Activated T-cell treated with anti-CD3 and anti-CD28 coated beads, Interleukin-2, amount 50 U/mL, for 24 hours (primary cell): ENCODE measurements around the gene SHD.
"Not testable (repeated sequence)": the region's sequence is repeated elsewhere in the genome, so short reads cannot be mapped to it uniquely, and the experiment has no call there.

Source experiments
- DNase-seq: peaks from one replicate; pipeline ENCODE4 v3.0.0-alpha.2; 2020
- H3K27ac Mint-ChIP-seq: 2 replicates; pipeline ENCODE4 v1.8.0; 2020; ENCODE audit warnings: mild to moderate bottlenecking, mixed read lengths
- H3K27me3 Mint-ChIP-seq: 2 replicates; pipeline ENCODE4 v1.8.0; 2020; ENCODE audit warnings: mixed read lengths
- H3K36me3 Mint-ChIP-seq: 2 replicates; pipeline ENCODE4 v1.8.0; 2020; ENCODE audit warnings: low read depth, mixed read lengths
- H3K4me1 Mint-ChIP-seq: 2 replicates; pipeline ENCODE4 v1.8.0; 2020; ENCODE audit warnings: low read depth, mixed read lengths
- H3K4me3 Mint-ChIP-seq: 2 replicates; pipeline ENCODE4 v1.8.0; 2020; ENCODE audit warnings: mild to moderate bottlenecking, moderate library complexity, mixed read lengths
- H3K9me3 Mint-ChIP-seq: 2 replicates; pipeline ENCODE4 v1.8.0; 2020; ENCODE audit warnings: mixed read lengths

Gene SHD

GRCh38 chr19:4256563-4256962, 22.5 kb upstream of the SHD start:
- no peak overlapping the region for H3K4me3 Mint-ChIP-seq
- H3K27ac Mint-ChIP-seq: no peak overlapping the region
- H3K27me3 Mint-ChIP-seq: no peaks in the 10 kb centered on the region
- no peaks in the 10 kb centered on the region for H3K9me3 Mint-ChIP-seq
- no peak for DNase-seq
- peaks cover 91% of the 10 kb centered on the region for H3K36me3 Mint-ChIP-seq
- no peaks in the 10 kb centered on the region for H3K4me1 Mint-ChIP-seq

- DNase-seq: no peak
- Mint-ChIP-seq H3K27ac (no peak overlapping the region), H3K4me1 (no peaks in the 10 kb centered on the region), H3K36me3 (peaks cover 91% of the 10 kb centered on the region), H3K4me3 (no peak overlapping the region), H3K9me3 (no peaks in the 10 kb centered on the region), H3K27me3 (no peaks in the 10 kb centered on the region)
These were observed 22.0 kb upstream of the SHD start for GRCh38 chr19:4257025-4257424.

GRCh38 chr19:4258181-4258580, 20.9 kb upstream of the SHD start:
- Mint-ChIP-seq H3K36me3 (peaks cover 90% of the 10 kb centered on the region), H3K27me3 (no peaks in the 10 kb centered on the region), H3K9me3 (no peaks in the 10 kb centered on the region), H3K27ac (no peak overlapping the region), H3K4me3 (no peak overlapping the region), H3K4me1 (peaks cover 2% of the 10 kb centered on the region)
- no peak for DNase-seq

DNA sequence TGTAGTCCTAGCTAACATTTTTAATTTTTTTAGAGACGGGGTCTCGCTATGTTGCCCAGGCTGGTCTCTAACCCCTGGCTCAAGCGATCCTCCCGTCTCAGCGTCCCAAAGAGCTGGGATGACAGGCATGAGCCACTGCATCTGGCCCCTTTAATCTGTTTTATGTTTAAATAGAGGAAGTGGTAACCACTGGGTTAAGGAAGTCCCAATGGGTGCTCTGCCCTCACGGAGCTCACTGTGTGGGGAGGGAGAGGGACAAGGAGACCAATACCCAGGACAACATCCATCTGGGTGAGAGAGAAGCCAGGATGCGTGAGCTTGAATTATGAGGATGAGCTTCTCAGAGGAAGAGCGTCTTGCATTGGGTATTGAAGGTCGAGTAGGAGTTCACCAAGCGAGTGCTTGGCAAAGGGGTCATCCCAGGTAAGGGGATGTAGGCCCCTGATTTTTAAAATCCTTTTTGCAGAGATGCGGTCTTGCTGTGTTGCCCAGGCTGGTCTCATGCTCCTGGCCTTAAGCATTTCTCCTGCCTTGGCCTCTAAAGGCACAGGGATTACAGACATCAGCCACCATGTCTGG, 18.4 kb upstream of the SHD start:
- Mint-ChIP-seq H3K4me1 (peaks cover 14% of the 10 kb centered on the region), H3K9me3 (no peaks in the 10 kb centered on the region), H3K27ac (peak overlapping the region; percentile 56), H3K27me3 (no peaks in the 10 kb centered on the region), H3K4me3 (no peak overlapping the region), H3K36me3 (peaks cover 85% of the 10 kb centered on the region)
- DNase-seq: no peak

GRCh38 chr19:4264812-4265211, 14.3 kb upstream of the SHD start:
- peaks cover 14% of the 10 kb centered on the region for H3K4me1 Mint-ChIP-seq
- H3K36me3 Mint-ChIP-seq: peaks cover 87% of the 10 kb centered on the region
- DNase-seq: no peak
- no peak overlapping the region for H3K4me3 Mint-ChIP-seq
- H3K27me3 Mint-ChIP-seq: no peaks in the 10 kb centered on the region
- peak overlapping the region; percentile 90 for H3K27ac Mint-ChIP-seq
- H3K9me3 Mint-ChIP-seq: no peaks in the 10 kb centered on the region

GRCh38 chr19:4266253-4267000, 12.6 kb upstream of the SHD start:
- Mint-ChIP-seq H3K27me3 (no peaks in the 10 kb centered on the region), H3K4me1 (peaks cover 14% of the 10 kb centered on the region), H3K36me3 (peaks cover 82% of the 10 kb centered on the region), H3K9me3 (no peaks in the 10 kb centered on the region), H3K4me3 (no peak overlapping the region), H3K27ac (peak overlapping the region; percentile 56)
- DNase-seq: no peak

DNA sequence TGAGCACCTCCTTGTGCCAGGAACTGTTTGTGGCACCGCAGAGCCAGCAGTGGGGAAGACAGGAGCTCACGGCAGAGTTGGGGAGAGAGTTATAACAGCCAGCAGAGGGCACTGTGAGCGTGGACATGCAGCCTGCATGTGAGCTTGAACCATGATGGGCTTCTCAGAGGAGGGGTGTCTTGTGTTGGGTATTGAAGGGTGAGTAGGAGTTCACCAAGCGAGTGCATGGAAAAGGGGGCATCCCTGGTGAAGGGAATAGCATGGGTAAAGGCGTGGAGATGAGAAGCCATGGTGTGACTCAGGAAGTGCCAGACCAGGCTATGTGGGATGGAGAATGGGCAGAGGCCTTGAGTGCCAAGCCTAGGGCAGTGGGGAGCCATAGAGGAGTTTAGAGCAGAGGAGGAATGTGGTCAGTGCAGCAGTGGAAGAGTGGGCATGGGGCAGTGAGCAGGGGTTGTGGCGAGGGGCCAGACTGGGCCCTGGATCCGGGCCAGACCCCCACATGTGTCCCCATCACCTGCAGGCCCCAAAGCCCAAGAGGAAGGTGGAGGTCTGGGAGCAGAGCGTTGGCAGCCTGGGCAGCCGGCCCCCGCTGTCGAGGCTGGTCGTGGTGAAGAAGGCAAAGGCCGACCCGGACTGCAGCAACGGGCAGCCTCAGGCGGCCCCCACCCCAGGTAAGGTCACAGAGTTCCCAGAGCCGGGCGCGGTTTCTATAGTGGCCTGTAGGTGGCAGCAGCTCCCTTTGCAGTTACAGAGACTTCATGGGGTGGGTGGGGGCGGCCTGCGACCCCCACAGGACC, 11.8 kb upstream of the SHD start:
- peak overlapping the region; percentile 0 for H3K27ac Mint-ChIP-seq

DNA sequence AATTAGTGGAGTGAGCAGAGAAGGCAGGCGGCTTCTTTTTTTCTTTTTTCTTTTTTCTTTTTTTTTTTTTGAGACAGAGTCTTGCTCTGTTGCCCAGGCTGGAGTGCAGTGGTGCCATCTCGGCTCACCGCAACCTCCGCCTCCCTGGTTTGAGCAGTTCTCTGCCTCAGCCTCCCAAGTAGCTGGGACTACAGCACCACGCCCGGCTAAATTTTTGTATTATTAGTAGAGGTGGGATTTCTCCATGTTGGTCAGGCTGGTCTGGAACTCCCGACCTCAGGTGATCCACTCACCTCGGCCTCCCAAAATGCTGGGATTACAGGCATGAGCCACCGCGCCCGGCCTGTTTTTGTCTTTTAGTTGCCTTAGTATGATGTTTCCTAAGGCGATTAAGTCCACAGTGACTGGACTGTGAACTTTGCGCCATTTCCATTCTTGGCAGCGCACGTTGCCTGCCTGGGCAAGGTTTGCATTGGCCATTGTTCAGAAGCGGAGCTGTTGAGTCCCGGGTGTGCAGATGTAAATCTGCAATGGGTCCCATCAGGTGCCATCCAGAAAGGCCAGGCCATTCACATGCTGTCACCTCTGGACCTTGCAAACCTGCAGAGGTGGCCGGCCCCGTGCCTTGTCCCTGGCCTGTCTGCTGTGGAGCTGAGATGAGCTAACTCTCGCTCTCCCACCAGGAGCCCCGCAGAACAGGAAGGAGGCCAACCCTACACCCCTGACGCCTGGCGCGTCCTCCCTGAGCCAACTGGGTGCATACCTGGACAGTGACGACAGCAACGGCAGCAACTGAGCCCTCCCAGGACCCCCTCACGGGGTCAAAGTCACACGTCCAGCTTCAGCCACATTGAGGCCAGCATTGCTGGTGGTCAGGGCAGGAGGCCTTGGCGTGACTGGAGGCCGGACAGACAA, 10.9 kb upstream of the SHD start:
- no peak overlapping the region for H3K27ac Mint-ChIP-seq
- peaks cover 13% of the 10 kb centered on the region for H3K4me1 Mint-ChIP-seq
- H3K27me3 Mint-ChIP-seq: no peaks in the 10 kb centered on the region
- peaks cover 82% of the 10 kb centered on the region for H3K36me3 Mint-ChIP-seq
- DNase-seq: no peak
- no peak overlapping the region for H3K4me3 Mint-ChIP-seq
- no peaks in the 10 kb centered on the region for H3K9me3 Mint-ChIP-seq

More for the DNA sequence above, 11.8 kb upstream of the SHD start:
- Mint-ChIP-seq H3K9me3 (no peaks in the 10 kb centered on the region), H3K4me1 (peaks cover 14% of the 10 kb centered on the region), H3K4me3 (no peak overlapping the region), H3K36me3 (peaks cover 83% of the 10 kb centered on the region), H3K27me3 (no peaks in the 10 kb centered on the region)
- DNase-seq: peak; percentile 77

DNA sequence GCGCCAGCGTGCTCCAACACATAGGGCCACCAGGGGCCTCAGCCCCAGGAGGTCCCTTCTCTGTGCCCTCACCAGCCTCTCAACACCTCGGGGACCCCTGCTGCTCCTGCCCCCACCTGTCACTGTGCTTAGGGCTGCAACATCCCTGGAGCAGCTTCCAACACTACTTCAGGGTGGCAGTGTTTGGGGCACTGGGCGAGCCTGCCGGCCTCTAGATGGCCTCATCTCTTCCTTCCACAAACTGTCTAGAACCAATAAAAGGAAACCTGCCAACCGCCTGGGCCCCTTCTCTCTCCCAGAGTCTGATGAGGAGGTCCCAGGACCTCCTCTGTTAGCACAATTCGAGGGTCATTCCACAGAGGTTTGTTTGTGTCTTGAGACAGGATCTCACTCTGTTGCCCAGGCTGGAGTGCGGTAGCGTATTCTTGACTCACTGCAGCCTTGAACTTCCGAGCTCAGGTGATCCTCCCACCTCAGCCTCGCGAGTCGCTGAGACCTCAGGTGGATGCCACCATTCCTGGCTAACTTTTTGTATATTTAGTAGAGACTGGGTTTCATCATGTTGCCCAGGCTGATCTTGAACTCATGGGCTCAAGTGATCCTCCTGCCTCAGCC, 10.1 kb upstream of the SHD start:
- H3K27ac Mint-ChIP-seq: no peak overlapping the region
- no peak for DNase-seq
- H3K4me3 Mint-ChIP-seq: no peak overlapping the region
- H3K9me3 Mint-ChIP-seq: no peaks in the 10 kb centered on the region
- H3K4me1 Mint-ChIP-seq: peaks cover 6% of the 10 kb centered on the region
- no peaks in the 10 kb centered on the region for H3K27me3 Mint-ChIP-seq
- peaks cover 76% of the 10 kb centered on the region for H3K36me3 Mint-ChIP-seq

DNA sequence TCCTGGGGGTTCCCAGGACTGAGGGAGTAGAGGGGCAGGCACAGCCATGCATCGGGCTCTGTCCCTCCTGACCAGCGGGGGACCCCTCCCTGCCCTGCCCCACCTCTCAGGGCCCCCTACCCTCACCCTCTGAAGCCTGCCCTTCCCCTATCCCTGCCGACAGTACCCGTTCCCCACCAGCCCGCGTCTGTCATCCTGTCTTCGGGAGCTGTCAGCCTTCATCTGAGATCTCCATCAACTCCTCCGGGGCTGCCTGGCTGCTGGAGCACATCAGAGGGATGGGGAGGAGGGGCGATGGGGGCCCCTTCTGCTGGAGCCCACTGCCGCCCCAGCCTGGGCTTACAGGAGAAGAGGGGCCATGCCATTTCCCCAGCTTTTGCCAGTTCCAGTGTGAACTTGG, 6.2 kb upstream of the SHD start:
- DNase-seq: no peak
- H3K27ac Mint-ChIP-seq: no peak overlapping the region
- no peaks in the 10 kb centered on the region for H3K9me3 Mint-ChIP-seq
- no peak overlapping the region for H3K4me3 Mint-ChIP-seq
- no peaks in the 10 kb centered on the region for H3K4me1 Mint-ChIP-seq
- H3K27me3 Mint-ChIP-seq: peaks cover 2% of the 10 kb centered on the region
- H3K36me3 Mint-ChIP-seq: peaks cover 44% of the 10 kb centered on the region

DNA sequence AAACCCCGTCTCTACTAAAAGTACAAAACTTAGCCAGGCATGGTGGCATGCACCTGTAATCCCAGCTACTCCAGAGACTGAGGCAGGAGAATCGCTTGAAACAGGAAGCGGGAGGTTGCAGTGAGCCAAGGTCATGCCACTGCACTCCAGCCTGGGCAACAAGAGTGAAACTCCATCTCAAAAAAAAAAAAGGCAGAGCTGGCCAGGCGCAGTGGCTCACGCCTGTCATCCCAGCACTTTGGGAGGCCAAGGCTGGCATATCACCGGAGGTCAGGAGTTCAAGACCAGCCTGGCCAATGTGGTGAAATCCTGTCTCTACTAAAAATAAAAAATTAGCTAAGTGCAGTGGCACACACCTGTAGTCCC, 4.8 kb upstream of the SHD start:
- peaks cover 11% of the 10 kb centered on the region for H3K27me3 Mint-ChIP-seq
- DNase-seq, H3K27ac Mint-ChIP-seq, H3K4me1 Mint-ChIP-seq, H3K9me3 Mint-ChIP-seq, H3K4me3 Mint-ChIP-seq: not testable (repeated sequence)
- peaks cover 31% of the 10 kb centered on the region for H3K36me3 Mint-ChIP-seq

DNA sequence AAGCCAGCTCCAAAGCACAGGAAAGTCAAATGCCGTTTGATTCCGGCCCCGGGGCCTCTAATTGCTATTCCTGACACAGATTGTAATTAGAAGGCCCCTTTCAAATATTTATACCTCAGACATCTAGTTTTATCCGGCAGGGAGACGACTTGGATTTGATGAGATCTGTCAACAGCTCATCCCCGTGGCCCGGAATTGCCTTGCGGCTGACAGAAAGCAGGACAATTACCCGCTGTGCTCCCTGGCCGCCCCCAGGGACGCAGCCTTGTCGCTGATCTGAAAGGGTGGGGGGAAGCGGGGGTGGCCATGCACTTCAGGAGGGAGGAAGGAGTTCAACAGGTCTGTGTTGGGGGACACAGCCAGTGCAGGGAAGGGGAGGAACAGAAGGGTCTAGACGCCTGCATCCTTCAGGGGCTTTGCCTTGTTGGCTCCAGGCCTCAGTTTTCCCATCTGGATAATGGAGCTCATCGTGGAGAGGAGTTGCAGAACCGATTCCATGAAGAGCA, 1.8 kb upstream of the SHD start:
- Mint-ChIP-seq H3K27me3 (peaks cover 34% of the 10 kb centered on the region), H3K4me1 (peaks cover 5% of the 10 kb centered on the region), H3K36me3 (peaks cover 9% of the 10 kb centered on the region), H3K4me3 (no peak overlapping the region), H3K27ac (no peak overlapping the region), H3K9me3 (no peaks in the 10 kb centered on the region)
- DNase-seq: no peak

DNA sequence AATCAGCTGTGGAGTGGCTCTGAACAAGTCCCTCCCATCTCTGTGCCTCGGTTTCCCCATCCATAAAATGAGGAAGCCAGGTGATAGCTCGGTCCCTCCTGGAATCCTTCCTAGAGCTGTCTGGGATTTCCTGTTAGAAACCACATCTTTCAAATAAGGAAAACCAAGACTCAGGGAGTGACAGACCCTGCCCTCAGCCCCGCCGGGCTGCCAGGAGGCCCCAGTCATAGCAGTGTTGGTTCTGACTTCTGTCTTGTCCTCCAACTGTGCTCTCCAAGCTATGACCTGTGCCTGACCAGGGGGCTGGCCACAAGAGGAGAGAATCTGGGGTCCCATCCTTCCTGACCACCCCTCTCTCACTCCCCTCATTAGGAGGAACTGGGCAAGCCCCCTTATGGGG, 1.1 kb upstream of the SHD start:
- Mint-ChIP-seq H3K27ac (no peak overlapping the region), H3K27me3 (peaks cover 37% of the 10 kb centered on the region), H3K9me3 (no peaks in the 10 kb centered on the region), H3K4me1 (peaks cover 5% of the 10 kb centered on the region), H3K36me3 (peaks cover 3% of the 10 kb centered on the region), H3K4me3 (no peak overlapping the region)
- DNase-seq: no peak

- H3K4me1 Mint-ChIP-seq: peaks cover 5% of the 10 kb centered on the region
These were observed 132 bp downstream of the SHD start for GRCh38 chr19:4279267-4279529.

More at GRCh38 chr19:4279267-4279529, 132 bp downstream of the SHD start:
- Mint-ChIP-seq H3K36me3 (no peaks in the 10 kb centered on the region), H3K4me3 (no peak overlapping the region), H3K9me3 (no peaks in the 10 kb centered on the region), H3K27ac (no peak overlapping the region), H3K27me3 (peaks cover 37% of the 10 kb centered on the region)
- no peak for DNase-seq
